HG02884 (cell line): Measurements from ENCODE around the gene PXDC1.
A peak's percentile ranks its signal among the peaks of the same experiment; 100 is the strongest.

Source experiments
- ATAC-seq: cut with Tn5 transposase; IDR thresholded peaks from one replicate; pipeline ENCODE4 v1.9.1; 2021; ENCODE audit warnings: mild to moderate bottlenecking, moderate library complexity; ENCODE audit not compliant: unreplicated experiment

Gene PXDC1, protein sequence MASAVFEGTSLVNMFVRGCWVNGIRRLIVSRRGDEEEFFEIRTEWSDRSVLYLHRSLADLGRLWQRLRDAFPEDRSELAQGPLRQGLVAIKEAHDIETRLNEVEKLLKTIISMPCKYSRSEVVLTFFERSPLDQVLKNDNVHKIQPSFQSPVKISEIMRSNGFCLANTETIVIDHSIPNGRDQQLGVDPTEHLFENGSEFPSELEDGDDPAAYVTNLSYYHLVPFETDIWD

DNA sequence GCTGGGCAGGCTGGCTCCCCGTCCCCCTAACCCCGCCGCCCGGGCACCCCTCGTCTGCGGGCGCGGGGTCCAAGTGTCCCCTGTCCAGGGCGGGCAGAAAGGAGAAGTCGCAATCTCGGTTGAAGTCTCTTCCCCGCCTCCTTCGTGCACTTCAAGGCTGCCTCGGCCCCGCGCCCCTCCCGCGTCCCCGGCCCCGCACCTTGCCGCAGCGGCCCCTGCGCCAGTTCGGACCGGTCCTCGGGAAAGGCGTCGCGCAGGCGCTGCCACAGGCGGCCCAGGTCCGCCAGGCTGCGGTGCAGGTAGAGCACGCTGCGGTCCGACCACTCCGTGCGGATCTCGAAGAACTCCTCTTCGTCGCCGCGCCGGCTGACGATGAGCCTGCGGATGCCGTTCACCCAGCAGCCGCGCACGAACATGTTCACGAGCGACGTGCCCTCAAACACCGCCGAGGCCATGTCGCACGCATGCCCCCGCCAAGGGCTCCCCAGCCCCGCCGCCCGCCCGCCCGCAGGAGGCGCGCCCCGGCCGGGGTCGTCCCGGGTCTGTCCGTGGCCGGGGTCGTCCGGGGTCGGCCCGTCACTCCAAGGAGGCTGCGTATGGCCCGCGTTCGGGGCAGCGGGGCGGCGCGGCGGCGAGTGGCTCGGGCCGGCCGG is at the start of gene PXDC1:
TSS of gene PXDC1 (minus strand) at position 637 of the 653 bp plus-strand sequence. CDS start at position 455, 182 bp downstream.
- peak; percentile 9 for ATAC-seq

DNA sequence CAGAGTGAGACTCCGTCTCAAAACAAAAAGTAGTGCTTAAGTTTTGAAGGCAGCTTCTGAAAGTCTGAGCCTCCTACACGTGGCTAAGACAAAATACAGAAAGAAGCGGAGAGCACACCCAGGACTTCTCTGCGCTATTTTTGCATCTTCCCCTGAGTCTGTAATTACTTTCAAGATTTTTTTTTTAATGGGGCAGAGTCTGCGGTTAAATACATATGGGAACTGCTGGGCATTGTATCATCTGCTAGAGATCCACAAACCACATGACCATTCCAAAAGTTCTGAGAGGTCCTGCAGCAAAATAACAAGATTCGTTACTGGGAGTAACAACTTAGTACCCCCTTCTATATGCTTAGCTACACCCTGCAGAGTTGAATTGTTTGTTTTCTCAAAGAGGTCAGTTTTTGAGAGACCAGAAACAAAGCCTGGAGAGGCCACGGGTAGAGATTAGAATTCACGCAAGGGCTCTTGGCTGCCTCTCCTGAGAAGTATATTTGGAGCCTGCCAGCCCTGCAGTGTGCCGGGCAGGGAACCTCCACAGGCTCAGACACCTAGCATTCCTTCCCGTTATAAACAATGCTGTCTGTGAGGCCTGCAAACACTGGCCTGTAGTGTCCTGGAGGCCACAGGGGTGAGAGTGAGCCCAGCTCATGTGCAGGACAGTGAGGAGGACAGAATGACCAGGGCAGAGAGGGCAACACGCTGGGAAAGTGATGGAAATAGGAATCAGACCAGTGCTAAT is 49.5 kb upstream of the PXDC1 start:
- ATAC-seq = no peak

DNA sequence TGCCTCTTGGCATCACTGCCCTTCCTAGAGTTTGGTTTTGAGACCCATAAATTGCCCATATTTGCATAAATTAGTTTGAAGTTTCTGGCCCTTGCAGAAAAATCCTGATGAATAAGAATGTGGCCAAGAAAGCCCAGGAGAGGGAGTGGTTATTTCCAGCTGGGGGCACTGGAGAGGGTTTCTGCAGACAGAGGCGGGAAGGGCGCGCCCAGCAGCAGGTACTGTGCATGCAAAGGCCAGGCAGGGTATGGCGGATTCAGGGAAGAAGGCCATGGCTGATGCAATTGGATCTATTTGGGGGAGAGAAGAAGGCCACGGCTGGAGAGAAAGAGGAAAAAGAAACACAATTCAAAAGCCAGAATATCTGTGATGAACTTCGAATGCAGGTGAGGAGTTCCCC is 48.2 kb upstream of the PXDC1 start:
- ATAC-seq = no peak

DNA sequence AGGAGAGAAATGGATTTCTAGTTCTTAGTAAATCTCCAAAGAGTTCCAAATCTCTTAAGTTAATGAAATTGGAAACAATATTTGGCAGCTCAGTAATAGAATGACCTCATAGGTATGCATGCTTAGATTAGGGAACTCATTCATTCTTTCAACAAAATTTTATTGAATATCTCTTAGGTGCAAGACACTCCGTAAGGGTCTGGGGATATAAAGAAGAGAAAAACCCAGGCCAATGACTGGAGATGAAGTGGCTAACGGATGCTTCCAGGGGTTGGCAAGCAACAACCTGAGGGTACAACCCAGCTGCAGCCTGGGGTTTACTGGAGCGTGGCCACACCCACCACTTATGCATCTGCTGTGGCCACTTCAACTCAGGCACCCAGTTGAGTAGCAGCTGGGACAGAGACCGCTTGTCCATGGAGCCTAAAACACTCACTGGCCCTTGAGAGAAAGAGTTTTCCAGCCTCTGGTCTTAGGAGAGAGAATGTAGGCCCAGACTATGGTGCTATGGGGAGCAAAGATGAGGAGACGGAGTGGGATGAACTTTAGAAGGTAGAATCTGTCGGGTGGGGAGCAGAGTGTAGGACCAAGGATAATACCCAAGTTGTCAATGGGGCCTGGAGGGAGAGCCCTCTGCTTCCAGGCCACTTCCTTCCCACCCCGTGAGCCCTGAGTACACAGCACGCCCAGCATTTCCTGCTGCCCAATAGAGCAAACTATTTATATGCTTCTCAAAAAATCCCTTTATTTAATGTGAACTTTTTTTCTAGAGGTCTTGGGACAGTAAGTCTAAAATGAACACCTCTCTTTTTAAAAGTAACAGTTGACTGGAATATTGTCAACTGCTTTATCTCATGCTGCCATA is 46.8 kb upstream of the PXDC1 start:
- no peak for ATAC-seq

DNA sequence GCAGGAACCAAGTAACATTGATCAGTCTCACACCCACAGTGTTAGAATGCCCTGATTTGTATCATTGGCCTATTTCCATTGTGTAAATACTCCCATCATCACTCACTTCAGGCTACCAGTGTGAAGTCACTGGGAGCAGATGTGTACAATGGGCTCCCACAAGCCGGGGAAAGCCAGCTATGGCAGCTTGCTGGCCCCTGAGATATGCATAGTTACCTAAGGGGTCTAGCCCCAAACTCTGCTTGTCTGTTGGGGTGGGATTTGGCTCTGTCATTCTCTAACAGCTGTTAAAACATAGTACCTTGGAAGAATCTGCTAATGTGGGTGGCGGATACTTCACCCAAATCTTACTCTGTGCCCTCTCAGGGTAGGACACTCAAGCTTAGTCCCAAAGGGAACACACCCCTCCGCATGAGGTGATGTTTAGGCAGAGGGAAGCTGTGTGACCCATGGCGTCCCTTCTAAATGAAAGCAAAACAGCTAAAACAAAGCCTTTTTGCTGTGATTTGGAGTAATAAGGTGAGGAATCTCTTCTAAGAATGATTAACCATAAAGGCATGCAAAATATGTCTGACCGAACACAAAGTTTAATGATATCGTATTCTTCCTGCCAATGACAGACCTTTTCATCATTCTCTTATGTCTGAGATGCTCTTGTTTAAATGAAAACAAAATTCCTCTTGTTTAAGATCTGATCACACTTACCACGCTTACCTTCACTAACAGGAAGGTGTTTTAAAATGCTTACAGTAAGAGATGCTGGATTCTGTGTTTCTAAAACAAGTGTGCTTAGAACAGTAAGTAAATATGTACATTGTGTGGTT is 45.9 kb upstream of the PXDC1 start:
- ATAC-seq = no peak

DNA sequence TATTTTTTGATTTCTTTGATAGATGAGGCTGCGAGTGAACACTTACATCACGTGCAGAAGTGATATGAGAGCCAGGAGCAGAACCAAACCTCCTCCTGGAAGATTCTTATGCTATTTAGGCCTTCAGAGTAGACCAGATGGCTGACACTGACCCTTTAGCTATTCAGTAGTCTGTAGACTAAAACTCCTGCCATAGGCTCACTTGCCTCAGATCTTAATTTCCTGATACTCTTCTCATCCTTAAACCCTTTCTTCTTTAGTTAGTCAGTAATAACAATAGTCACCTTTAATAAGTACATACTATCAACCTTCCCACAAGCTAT is 45.2 kb upstream of the PXDC1 start:
- no peak for ATAC-seq

DNA sequence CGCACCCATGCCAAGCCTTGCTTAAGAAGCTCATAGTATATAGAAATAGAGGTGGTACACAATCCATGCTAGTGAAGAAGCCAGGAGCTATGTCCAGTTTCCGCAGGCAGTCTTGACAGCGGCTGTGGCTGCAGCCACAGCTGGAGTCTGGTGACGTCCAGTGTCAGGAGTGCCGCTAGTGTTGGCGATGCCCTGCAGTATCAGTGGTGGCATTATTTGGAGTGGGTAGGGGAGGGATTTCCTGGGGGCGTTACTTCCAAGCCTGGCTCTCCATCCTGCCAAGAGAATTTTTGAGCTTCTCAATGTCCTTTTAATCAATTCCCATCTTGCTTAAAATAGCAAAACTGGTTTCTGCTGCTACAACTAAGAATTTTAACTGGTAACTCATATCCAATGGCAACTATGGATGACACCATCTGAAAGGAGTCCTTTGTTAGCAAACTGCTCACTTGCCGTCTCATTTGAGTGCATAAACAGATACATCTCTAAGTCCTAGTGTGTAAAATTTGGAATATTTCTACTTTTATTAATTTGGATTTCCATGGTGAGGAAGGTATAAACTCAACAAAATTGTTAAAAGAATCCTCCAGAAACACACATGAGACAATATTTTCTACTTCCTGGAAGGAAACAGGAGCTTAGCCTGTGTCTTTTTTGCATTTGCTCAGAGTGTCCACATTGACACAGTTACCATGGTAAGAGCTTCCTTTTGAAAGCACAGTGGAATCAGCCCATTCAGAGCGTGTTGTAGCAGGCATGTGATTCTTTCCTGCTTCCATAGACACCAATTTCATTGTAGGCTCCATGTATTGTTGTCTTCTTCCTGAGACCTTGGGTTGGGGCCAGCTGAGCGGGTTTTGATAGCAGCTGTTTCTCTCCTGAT is 44.6 kb upstream of the PXDC1 start:
- no peak for ATAC-seq

DNA sequence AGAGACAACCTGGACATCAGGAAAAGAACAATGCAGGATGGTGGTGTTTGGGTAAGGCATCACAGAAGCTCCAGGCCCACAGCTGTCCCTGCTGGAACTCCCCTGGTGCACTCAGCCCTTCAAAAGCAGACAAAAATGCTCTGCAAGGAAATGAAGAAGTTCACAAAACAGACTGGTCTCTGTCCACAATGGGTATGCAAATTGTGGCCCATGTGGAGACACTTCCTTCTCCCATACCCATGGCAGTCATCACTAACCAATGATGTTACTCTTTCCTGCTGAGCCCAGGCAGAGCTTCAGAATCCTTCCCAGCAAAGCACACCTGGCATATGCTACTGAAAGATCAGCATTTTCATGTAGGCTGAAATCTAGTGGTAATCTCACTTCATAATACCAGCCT is 42.6 kb upstream of the PXDC1 start:
- ATAC-seq = peak; percentile 61

DNA sequence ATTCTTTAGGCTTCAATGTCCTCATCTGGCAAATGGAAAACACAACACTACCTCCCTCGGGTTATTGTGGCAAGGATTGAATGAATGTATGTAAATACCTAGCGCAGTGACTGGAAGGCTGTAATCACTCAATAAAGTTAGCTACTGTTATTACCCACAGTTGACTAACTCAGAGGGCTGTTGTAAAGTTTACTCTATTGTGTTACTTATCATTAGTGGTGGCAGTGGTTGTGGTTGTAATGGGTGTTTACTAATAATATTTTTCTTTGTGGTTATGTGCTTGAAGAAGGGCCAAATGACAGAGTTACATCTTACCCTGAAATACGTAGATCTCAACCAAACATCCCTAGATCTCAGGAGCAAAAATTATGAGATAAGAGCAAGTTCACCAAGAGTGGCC is 42.0 kb upstream of the PXDC1 start:
- no peak for ATAC-seq

DNA sequence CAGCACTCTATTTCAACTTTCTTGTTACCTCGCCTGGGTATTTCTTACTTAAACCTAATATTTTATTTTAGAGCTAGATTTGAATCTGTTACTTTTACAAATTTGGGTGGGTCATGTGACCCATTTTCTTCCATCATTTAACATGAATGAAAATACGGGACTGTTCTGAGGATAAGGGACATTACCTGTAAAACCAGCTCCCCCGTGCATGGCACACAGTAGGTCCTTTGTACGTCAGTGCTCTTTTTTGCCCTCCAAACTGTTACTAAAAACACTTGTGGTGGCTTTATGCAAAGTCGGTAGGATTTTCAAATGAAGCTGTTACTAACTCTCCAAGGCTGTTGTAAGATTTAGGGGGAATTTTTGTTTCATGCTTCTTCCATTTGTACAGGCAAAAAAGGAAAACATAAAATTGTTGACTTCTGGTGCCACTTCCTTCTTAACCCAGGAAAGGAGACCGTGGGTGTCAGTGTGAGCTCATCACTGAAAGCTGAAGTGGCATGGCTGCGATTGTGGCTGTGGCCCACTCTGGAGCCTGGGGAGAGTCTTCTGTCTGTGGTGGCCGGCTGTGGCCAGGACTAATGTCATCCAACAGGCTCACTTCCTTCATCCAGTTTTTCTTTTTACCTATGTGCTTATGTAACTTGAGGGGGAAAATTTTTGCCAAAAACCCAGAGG is 40.2 kb upstream of the PXDC1 start:
- no peak for ATAC-seq

DNA sequence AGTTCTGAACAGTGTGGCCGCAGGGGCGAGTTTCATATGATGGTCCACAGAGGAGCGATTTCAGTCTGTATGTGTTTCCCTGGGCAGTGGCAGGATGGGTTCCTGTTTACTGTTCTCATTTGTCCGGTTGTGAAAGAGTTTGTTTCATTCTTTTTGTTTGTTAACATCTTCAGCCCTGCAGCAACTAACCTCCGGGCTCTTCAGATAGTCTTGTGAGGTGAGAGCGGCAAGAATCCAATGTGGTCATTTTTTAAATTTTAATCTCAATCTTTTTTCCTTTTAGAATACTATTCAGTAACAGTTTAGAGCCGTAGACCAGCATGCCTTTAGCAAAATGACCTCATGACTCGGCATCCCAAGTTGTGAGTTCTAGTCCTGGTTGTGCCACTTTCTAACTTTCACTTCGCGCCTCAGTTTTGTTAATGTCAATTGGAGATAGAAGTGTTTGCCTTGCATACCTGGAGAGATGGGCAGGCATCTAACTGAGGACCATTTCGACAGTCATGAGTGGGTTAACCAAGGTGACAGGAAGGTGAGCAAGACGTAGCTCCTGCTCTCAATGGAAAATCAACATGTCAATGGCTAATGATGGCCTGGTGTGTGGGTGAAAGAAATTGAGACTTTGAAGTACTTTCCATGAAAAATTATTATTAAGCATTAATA is 38.5 kb upstream of the PXDC1 start:
- no peak for ATAC-seq

DNA sequence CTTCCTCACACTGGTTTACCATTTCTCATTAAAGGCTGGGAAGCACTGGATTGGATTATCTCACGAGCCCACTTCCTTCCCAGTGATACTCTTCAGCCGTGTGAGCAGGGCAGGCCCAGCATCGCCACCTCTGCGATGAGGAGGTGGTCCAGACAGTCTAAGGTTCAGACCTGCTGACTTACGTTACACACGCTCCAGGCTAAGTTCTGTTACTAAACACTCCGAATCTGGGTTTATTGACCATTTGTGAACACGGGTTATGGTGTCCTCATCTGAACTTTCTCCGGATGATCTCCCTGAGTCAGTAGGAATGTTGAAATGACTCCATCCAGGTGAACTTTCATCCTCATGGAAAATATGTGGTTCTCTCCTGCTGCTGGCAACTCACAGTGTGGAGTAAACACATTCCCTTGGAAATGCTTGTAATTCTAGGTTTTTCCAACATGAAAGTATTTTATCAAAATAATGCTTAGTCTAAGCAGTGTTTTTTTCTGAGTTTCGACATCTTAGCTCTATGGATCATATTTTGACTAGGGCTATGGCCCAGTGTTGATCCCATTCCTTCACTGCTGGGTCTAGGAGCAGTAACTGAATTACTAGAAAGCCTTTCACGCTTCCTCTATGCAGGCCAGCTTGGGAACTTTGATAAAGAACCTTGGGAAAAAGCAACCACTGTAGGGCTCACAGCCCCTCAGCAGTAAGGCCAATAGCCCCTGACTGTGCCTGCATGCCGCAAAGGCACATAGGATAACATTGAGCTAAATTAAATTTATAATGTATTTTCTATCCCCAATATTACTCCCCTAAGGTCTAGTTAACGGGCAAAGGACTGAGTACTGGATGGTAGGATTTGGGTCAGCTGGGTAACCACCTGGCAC is 37.7 kb upstream of the PXDC1 start:
- ATAC-seq = no peak

DNA sequence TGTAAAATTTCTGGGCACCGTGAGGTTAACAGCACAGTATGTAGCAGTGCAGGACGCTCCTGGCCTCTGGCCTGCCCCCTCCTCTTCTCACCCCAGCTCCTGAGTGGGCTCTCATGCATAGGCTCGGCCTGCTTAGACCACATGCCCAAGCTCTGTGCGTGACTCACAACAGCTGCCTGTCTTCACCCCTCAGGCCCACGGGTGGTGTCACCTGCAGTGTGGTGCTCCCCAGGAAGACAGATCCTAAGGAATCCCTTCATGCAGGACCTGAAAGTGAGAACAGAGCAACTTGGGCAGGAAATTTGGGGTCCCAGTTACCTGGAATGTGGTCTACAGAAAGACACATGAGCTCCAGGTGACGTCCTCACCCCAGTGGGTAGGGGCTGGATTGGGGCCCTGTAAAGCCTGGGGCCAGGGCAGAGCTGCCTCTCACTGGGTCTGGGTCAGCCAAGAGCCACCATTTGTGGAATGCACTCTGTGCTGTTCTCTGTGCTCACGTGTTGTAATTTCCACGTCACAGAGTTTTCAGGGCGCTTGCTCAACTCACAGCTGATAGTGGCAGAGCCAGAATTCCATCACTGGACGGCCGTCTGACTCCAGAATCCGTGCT is 37.0 kb upstream of the PXDC1 start:
- ATAC-seq = no peak

DNA sequence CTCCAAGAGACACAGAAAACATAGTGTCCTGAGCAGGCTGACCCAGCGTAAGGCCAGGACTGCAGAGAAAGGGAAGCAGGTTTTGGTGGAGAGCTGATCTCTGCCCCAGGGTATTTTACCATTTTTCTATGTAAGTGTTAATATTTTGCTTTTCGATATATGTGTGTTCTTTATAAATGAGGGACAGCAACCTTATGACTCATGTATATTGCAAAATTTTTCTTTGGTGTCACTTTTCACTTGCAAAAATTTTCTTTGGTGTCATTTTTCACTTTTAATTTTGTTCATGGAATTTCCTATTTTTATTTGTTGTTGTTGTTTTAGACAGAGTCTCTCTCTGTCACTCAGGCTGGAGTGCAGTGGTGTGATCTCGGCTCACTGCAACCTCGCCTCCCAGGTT is 34.6 kb upstream of the PXDC1 start:
- no peak for ATAC-seq

DNA sequence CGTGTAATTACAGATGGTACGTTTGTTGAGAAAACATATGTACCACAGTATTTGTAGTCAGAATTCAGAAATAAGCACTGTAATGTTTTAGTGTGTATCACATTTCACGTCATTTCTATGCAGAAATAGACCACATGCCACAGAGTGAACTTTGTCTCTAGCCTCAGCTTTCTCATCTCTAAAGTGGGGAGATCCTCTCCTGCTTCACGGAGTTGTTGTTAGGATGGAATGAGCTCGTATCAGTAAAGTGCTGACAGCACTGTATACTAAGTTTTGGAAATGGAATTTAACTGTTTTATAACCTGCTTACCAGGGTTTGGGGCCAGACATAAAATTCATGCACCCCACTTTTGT is 34.2 kb upstream of the PXDC1 start:
- ATAC-seq = no peak

DNA sequence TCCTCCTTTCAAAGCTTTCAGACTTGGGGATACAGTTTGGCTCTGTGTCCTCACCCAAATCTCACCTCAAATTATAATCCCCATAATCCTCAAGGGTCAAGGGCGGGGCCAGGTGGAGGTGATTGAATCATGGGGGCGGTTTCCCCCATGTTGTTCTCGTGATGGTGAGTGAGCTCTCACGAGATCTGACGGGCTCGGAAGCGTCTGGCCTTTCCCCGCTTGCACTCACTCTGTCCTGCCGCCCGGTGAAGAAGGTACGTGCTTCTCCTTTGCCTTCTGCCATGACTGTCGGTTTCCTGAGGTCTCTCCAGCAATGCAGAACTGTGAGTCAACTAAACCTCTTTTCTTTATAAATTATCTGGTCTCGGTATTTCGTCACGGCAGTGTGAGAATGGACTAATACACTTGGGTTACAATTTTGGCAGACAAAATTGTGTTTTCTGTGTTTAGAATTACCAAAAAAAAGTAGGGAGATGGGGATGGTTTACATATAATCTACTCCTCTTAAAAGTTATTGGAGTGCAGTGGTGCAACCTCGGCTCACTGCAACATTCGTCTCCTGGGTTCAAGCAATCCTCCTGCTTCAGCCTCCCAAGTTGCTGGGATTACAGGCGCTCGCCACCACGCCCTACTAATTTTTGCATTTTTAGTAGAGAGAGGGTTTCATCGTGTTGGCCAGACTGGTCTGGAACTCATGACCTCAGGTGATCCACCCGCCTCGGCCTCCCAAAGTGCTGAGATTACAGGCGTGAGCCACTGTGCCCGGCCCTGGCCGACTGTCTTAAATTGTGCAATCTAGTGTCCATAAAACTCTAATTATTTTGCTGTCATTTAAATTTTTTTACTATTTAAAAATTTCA is 33.6 kb upstream of the PXDC1 start:
- ATAC-seq = no peak
